H9 (cell line): ENCODE results near the gene TNFRSF1B. TPM values are rescaled to one million over a fixed set of nuclear protein-coding genes. Genes with fewer than 3 reads are reported as not detected.

Experiments used
- DNase-seq: peaks from one replicate; pipeline ENCODE4 v3.0.0-alpha.2; 2017
- H2AFZ ChIP-seq: one replicate; pipeline ENCODE4 v1.6.1; 2013; ENCODE audit warnings: mild to moderate bottlenecking, low read length, control low read depth, moderate library complexity
- H2AK5ac ChIP-seq: 2 replicates; pipeline ENCODE4 v1.6.1; 2013; ENCODE audit warnings: low read length, control low read depth, mixed read lengths; ENCODE audit not compliant: insufficient read length
- H2BK120ac ChIP-seq: one replicate; pipeline ENCODE4 v1.6.1; 2013; ENCODE audit warnings: low read depth, mild to moderate bottlenecking, low read length, control low read depth, inconsistent platforms; ENCODE audit not compliant: poor library complexity, severe bottlenecking
- H2BK12ac ChIP-seq: 2 replicates; pipeline ENCODE4 v1.6.1; 2013; ENCODE audit warnings: low read length, control low read depth, mixed read lengths, low read depth; ENCODE audit not compliant: insufficient read length
- H2BK15ac ChIP-seq: 2 replicates; pipeline ENCODE4 v1.6.1; 2013; ENCODE audit warnings: low read depth, low read length, control low read depth
- H2BK20ac ChIP-seq: one replicate; pipeline ENCODE4 v1.6.1; 2013; ENCODE audit warnings: low read depth, mild to moderate bottlenecking, low read length, control low read depth, inconsistent platforms; ENCODE audit not compliant: poor library complexity, severe bottlenecking
- H2BK5ac ChIP-seq: 2 replicates; pipeline ENCODE4 v1.6.1; 2013; ENCODE audit warnings: low read length, control low read depth, mixed read lengths; ENCODE audit not compliant: insufficient read length
- H3K14ac ChIP-seq: 2 replicates; pipeline ENCODE4 v1.6.1; 2013; ENCODE audit warnings: low read length, control low read depth; ENCODE audit not compliant: insufficient read depth
- H3K18ac ChIP-seq: 2 replicates; pipeline ENCODE4 v1.6.1; 2013; ENCODE audit warnings: low read depth, mild to moderate bottlenecking, mixed read lengths, low read length, control low read depth; ENCODE audit not compliant: insufficient read length
- H3K23ac ChIP-seq: 2 replicates; pipeline ENCODE4 v1.6.1; 2013; ENCODE audit warnings: low read length, control low read depth, mixed read lengths, low read depth; ENCODE audit not compliant: insufficient read length
- H3K23me2 ChIP-seq: 2 replicates; pipeline ENCODE4 v1.6.1; 2013; ENCODE audit warnings: low read depth, mild to moderate bottlenecking, mixed read lengths, low read length, control low read depth; ENCODE audit not compliant: insufficient read length, poor library complexity, severe bottlenecking
- H3K27ac ChIP-seq: 2 replicates; pipeline ENCODE4 v1.5.1; 2013; ENCODE audit warnings: low read length, control low read depth, mixed read lengths, low read depth; ENCODE audit not compliant: insufficient read length
- H3K27me3 ChIP-seq: 2 replicates; pipeline ENCODE4 v1.6.1; 2013; ENCODE audit warnings: low read length, control low read depth, inconsistent platforms; ENCODE audit not compliant: insufficient read depth
- H3K4ac ChIP-seq: 2 replicates; pipeline ENCODE4 v1.6.1; 2013; ENCODE audit warnings: low read depth, mild to moderate bottlenecking, control low read depth, inconsistent platforms, low read length, moderate library complexity
- H3K4me1 ChIP-seq: 2 replicates; pipeline ENCODE4 v1.6.1; 2013; ENCODE audit warnings: low read length, control low read depth, inconsistent platforms; ENCODE audit not compliant: insufficient read depth
- H3K4me2 ChIP-seq: 2 replicates; pipeline ENCODE4 v1.6.1; 2013; ENCODE audit warnings: low read length, control low read depth, mixed read lengths; ENCODE audit not compliant: insufficient read length, insufficient read depth
- H3K56ac ChIP-seq: 2 replicates; pipeline ENCODE4 v1.6.1; 2013; ENCODE audit warnings: low read depth, mild to moderate bottlenecking, mixed read lengths, low read length, control low read depth; ENCODE audit not compliant: insufficient read length
- H3K79me1 ChIP-seq: 2 replicates; pipeline ENCODE4 v1.6.1; 2013; ENCODE audit warnings: low read depth, mild to moderate bottlenecking, moderate library complexity, low read length, control low read depth, inconsistent platforms; ENCODE audit not compliant: insufficient read depth, poor library complexity, severe bottlenecking
- H3K79me2 ChIP-seq: 2 replicates; pipeline ENCODE4 v1.6.1; 2013; ENCODE audit warnings: low read length, control low read depth, inconsistent platforms; ENCODE audit not compliant: insufficient read depth
- H3K9ac ChIP-seq: 2 replicates; pipeline ENCODE4 v1.6.1; 2013; ENCODE audit warnings: low read length, control low read depth, mixed read lengths; ENCODE audit not compliant: insufficient read length; ENCODE audit errors: extremely low read depth
- H3K9me3 ChIP-seq: one replicate; pipeline ENCODE4 v1.6.1; 2013; ENCODE audit warnings: low read depth, low read length, inconsistent platforms; ENCODE audit not compliant: control insufficient read depth
- H3T11ph ChIP-seq: one replicate; pipeline ENCODE4 v1.6.1; 2013; ENCODE audit warnings: mild to moderate bottlenecking, low read length, control low read depth, inconsistent platforms
- H4K20me1 ChIP-seq: one replicate; pipeline ENCODE4 v1.6.1; 2013; ENCODE audit not compliant: control insufficient read depth, insufficient read length, insufficient read depth
- H4K5ac ChIP-seq: 2 replicates; pipeline ENCODE4 v1.6.1; 2013; ENCODE audit warnings: low read depth, mild to moderate bottlenecking, mixed read lengths, low read length, control low read depth; ENCODE audit not compliant: insufficient read length
- H4K8ac ChIP-seq: replicated peaks from 2 replicates; pipeline ENCODE4 v1.6.1; 2013; ENCODE audit warnings: low read length, control low read depth, mixed read lengths, low read depth; ENCODE audit not compliant: insufficient read length
- H4K91ac ChIP-seq: 2 replicates; pipeline ENCODE4 v1.6.1; 2013; ENCODE audit warnings: low read depth, mild to moderate bottlenecking, moderate library complexity, mixed read lengths, low read length, control low read depth; ENCODE audit not compliant: insufficient read length
- H3K27ac Mint-ChIP-seq, 3 experiments: 2 replicates in 2 of 3; 3 replicates in 1 of 3; pipeline ENCODE4 v1.8.0; 2020 to 2021; ENCODE audit warnings: mixed read lengths in 3 of 3, mild to moderate bottlenecking in 1 of 3, moderate library complexity in 1 of 3
- H3K27me3 Mint-ChIP-seq: 2 replicates; pipeline ENCODE4 v1.8.0; 2021; ENCODE audit warnings: low read depth, mild to moderate bottlenecking, moderate library complexity, mixed read lengths
- H3K36me3 Mint-ChIP-seq, 3 experiments: 2 replicates in 2 of 3; 3 replicates in 1 of 3; pipeline ENCODE4 v1.8.0; 2020 to 2021; ENCODE audit warnings: low read depth in 3 of 3, mixed read lengths in 3 of 3; ENCODE audit not compliant: insufficient read depth in 1 of 3
- H3K4me1 Mint-ChIP-seq, 2 experiments: 2 replicates each; pipeline ENCODE4 v1.8.0; 2020; ENCODE audit warnings: mixed read lengths in 2 of 2
- H3K4me3 Mint-ChIP-seq, 2 experiments: 2 replicates in 1 of 2; 3 replicates in 1 of 2; pipeline ENCODE4 v1.8.0; 2020 to 2021; ENCODE audit warnings: mild to moderate bottlenecking in 2 of 2, mixed read lengths in 2 of 2, moderate library complexity in 1 of 2
- H3K9me3 Mint-ChIP-seq, 2 experiments: 2 replicates in 1 of 2; 3 replicates in 1 of 2; pipeline ENCODE4 v1.8.0; 2020; ENCODE audit warnings: mild to moderate bottlenecking in 2 of 2, mixed read lengths in 2 of 2, moderate library complexity in 1 of 2
- WGBS: extraction: QIAGEN DNeasy Blood & Tissue Kit; methylation state at CpG from one replicate; pipeline ENCODE4 v1.1.7; 2013; ENCODE audit warnings: missing lambda C conversion rate, low lambda C conversion rate, mixed read lengths; ENCODE audit not compliant: insufficient read length; ENCODE audit errors: extremely low coverage; 5-methylcytosine and 5-hydroxymethylcytosine counted together
- total RNA-seq: library from RNA; stranded (reverse); gene quantifications from 2 replicates; pipeline ENCODE4 v1.2.1, GENCODE V29; 2021
- TF ChIP-seq, protein P1 (sequence below): fragments of 200-600 bp; sonication (generic); conservative IDR thresholded peaks from 3 replicates; pipeline ENCODE4 v1.8.0; 2021; ENCODE audit warnings: antibody characterized with exemption, mild to moderate bottlenecking

Gene TNFRSF1B
- total RNA-seq, 1 experiment from 2014 or later: 0.57 TPM

DNA sequence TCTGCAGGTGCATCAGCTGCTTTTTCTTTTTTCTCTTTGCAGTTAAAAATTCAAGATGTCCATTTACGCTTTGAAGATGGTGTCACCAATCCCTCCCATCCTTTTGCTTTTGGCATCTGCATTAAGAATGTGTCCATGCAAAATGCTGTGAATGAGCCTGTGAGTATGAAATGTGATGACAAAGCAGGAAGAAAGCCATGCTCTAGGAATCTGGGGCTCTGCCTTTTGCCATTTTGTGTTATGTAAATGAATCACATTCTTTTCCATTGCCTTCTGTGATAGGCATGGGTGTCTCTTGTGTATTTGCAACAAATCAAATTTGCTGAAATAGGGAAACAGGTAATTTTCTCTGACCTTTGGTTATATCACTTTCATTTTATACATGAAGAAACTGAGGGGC is 82.4 kb downstream of the TNFRSF1B start:
- no peak for DNase-seq
- Histone ChIP-seq H2AK5ac (no peak overlapping the region), H3K27me3 (no peaks in the 10 kb centered on the region), H2BK120ac (no peak overlapping the region), H3K79me1 (no peaks in the 10 kb centered on the region), H3K9ac (no peak overlapping the region), H3K14ac (no peak overlapping the region), H3K4me2 (peak overlapping the region; percentile 26), H2BK20ac (no peak overlapping the region), H4K91ac (no peak overlapping the region), H3K79me2 (no peaks in the 10 kb centered on the region), H4K5ac (no peak overlapping the region), H3K23ac (no peak overlapping the region), H3K27ac (no peak overlapping the region), H2BK12ac (no peak overlapping the region), H3K9me3 (no peaks in the 10 kb centered on the region), H3K4me1 (peaks cover 8% of the 10 kb centered on the region; the same call in 1 of the 2 replicates), H2BK15ac (no peak overlapping the region), H4K8ac (no peak overlapping the region), H3K4ac (no peak overlapping the region), H2AFZ (no peak overlapping the region), H3K18ac (no peak overlapping the region), H3K56ac (no peak overlapping the region), H3T11ph (no peak overlapping the region), H3K23me2 (no peaks in the 10 kb centered on the region), H4K20me1 (no peaks in the 10 kb centered on the region), H2BK5ac (no peak overlapping the region)
- H3K9me3 Mint-ChIP-seq: no peaks in the 10 kb centered on the region
- WGBS: no CpG with 5 or more reads among the region's 1 CpG
- no peaks in the 10 kb centered on the region for H3K27me3 Mint-ChIP-seq
- H3K27ac Mint-ChIP-seq: peak overlapping the region in 1 of 3 experiments; percentile 89; a peak in 1 of 7 replicates
- H3K36me3 Mint-ChIP-seq: peaks cover 16 to 52% (median 43%) of the 10 kb centered on the region in 3 experiments; a peak in 6 of 7 replicates
- peaks cover 15 to 19% of the 10 kb centered on the region in 2 experiments for H3K4me1 Mint-ChIP-seq
- no peak overlapping the region for H3K4me3 Mint-ChIP-seq
- TF ChIP-seq, protein P1, sequence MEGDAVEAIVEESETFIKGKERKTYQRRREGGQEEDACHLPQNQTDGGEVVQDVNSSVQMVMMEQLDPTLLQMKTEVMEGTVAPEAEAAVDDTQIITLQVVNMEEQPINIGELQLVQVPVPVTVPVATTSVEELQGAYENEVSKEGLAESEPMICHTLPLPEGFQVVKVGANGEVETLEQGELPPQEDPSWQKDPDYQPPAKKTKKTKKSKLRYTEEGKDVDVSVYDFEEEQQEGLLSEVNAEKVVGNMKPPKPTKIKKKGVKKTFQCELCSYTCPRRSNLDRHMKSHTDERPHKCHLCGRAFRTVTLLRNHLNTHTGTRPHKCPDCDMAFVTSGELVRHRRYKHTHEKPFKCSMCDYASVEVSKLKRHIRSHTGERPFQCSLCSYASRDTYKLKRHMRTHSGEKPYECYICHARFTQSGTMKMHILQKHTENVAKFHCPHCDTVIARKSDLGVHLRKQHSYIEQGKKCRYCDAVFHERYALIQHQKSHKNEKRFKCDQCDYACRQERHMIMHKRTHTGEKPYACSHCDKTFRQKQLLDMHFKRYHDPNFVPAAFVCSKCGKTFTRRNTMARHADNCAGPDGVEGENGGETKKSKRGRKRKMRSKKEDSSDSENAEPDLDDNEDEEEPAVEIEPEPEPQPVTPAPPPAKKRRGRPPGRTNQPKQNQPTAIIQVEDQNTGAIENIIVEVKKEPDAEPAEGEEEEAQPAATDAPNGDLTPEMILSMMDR: no peak
